Neural cell (in vitro differentiated cells): ENCODE measurements around the gene PACS2. TPM values are rescaled to one million over a fixed set of nuclear protein-coding genes. Genes with fewer than 3 reads are reported as not detected.

Source experiments
- H2AFZ ChIP-seq: fragments of 200-600, 300-800 bp; sonication (generic), shearing (Covaris generic); 2 replicates; pipeline ENCODE4 v1.6.0; 2014; ENCODE audit warnings: low read depth, mild to moderate bottlenecking, antibody characterized with exemption, low read length, moderate library complexity
- H3F3A ChIP-seq: fragments of 200-600 bp; shearing (Covaris generic); 2 replicates; pipeline ENCODE4 v1.6.1; 2016; ENCODE audit warnings: mild to moderate bottlenecking, moderate library complexity, mixed read lengths, antibody characterized with exemption, low read length; ENCODE audit not compliant: insufficient read depth, poor library complexity, severe bottlenecking
- H3K27ac ChIP-seq: fragments of 200-600, 300-800 bp; sonication (generic), shearing (Covaris generic); 2 replicates; pipeline ENCODE4 v1.5.1; 2014; ENCODE audit warnings: mild to moderate bottlenecking, low read length, moderate library complexity
- H3K27me3 ChIP-seq: fragments of 300-800, 200-600 bp; sonication (generic), shearing (Covaris generic); 2 replicates; pipeline ENCODE4 v1.6.0; 2014; ENCODE audit warnings: mild to moderate bottlenecking, low read depth, low read length, moderate library complexity; ENCODE audit not compliant: insufficient read depth
- H3K36me3 ChIP-seq: fragments of 300-800, 200-600 bp; sonication (generic), shearing (Covaris generic); 2 replicates; pipeline ENCODE4 v1.5.1; 2014; ENCODE audit warnings: mild to moderate bottlenecking, antibody characterized with exemption, low read length, moderate library complexity; ENCODE audit not compliant: insufficient read depth
- H3K4me2 ChIP-seq: fragments of 300-800, 200-600 bp; sonication (generic), shearing (Covaris generic); 2 replicates; pipeline ENCODE4 v1.6.0; 2014; ENCODE audit warnings: mild to moderate bottlenecking, low read length
- H3K4me3 ChIP-seq: fragments of 300-800, 200-600 bp; sonication (generic), shearing (Covaris generic); 2 replicates; pipeline ENCODE4 v1.5.1; 2014; ENCODE audit warnings: mild to moderate bottlenecking, low read length, moderate library complexity
- H3K79me2 ChIP-seq: fragments of 200-600 bp; shearing (Covaris generic); replicated peaks from 2 replicates; pipeline ENCODE4 v1.6.0; 2014; ENCODE audit warnings: mild to moderate bottlenecking, low read length, moderate library complexity; ENCODE audit not compliant: insufficient read depth
- H3K9ac ChIP-seq: fragments of 300-800, 200-600 bp; sonication (generic), shearing (Covaris generic); 2 replicates; pipeline ENCODE4 v1.6.1; 2016; ENCODE audit warnings: mild to moderate bottlenecking, low read length, mixed read lengths
- H3K9me2 ChIP-seq: fragments of 200-600 bp; shearing (Covaris generic); 2 replicates; pipeline ENCODE4 v1.6.1; 2016; ENCODE audit warnings: mild to moderate bottlenecking, low read length, mixed read lengths; ENCODE audit not compliant: insufficient read depth
- H3K9me3 ChIP-seq: fragments of 200-600, 300-800 bp; sonication (generic), shearing (Covaris generic); 2 replicates; pipeline ENCODE4 v1.6.1; 2016; ENCODE audit warnings: mild to moderate bottlenecking, mixed run types, low read length, moderate library complexity, mixed read lengths
- H4K20me1 ChIP-seq: fragments of 200-600 bp; shearing (Covaris generic); 2 replicates; pipeline ENCODE4 v1.6.1; 2016; ENCODE audit warnings: mild to moderate bottlenecking, mixed run types; ENCODE audit not compliant: insufficient read depth
- CTCF ChIP-seq: fragments of 450-650 bp; IDR thresholded peaks from 2 replicates; pipeline ENCODE4 v1.5.1; 2014; ENCODE audit warnings: antibody characterized with exemption, mild to moderate bottlenecking, moderate library complexity; ENCODE audit not compliant: poor library complexity, severe bottlenecking
- EP300 ChIP-seq: fragments of 450-650 bp; conservative IDR thresholded peaks from 2 replicates; pipeline ENCODE4 v1.6.1; 2014; ENCODE audit warnings: antibody characterized with exemption, mild to moderate bottlenecking, moderate library complexity; ENCODE audit not compliant: poor library complexity, severe bottlenecking
- EZH2 ChIP-seq: fragments of 200-600, 300-800 bp; shearing (Covaris generic), sonication (generic); IDR thresholded peaks from 2 replicates; pipeline ENCODE4 v1.6.1; 2014; ENCODE audit warnings: antibody characterized with exemption, low read length, borderline replicate concordance, mild to moderate bottlenecking; ENCODE audit not compliant: insufficient read depth, poor library complexity, severe bottlenecking
- MXI1 ChIP-seq: fragments of 450-650 bp; conservative IDR thresholded peaks from 2 replicates; pipeline ENCODE4 v1.6.1; 2014; ENCODE audit warnings: antibody characterized with exemption, mild to moderate bottlenecking; ENCODE audit not compliant: poor library complexity, severe bottlenecking
- POLR2AphosphoS5 ChIP-seq: IDR thresholded peaks from 2 replicates; pipeline ENCODE4 v1.6.1; 2012
- RAD21 ChIP-seq: fragments of 450-650 bp; conservative IDR thresholded peaks from 2 replicates; pipeline ENCODE4 v1.6.1; 2014; ENCODE audit warnings: antibody characterized with exemption, mild to moderate bottlenecking, moderate library complexity
- REST ChIP-seq: IDR thresholded peaks from 2 replicates; pipeline ENCODE4 v1.6.1; 2012; ENCODE audit warnings: borderline replicate concordance
- SMC3 ChIP-seq: fragments of 450-650 bp; conservative IDR thresholded peaks from 2 replicates; pipeline ENCODE4 v1.6.1; 2014; ENCODE audit warnings: antibody characterized with exemption, mild to moderate bottlenecking, moderate library complexity; ENCODE audit not compliant: poor library complexity
- TAF1 ChIP-seq: IDR thresholded peaks from 2 replicates; pipeline ENCODE4 v1.6.1; 2012; ENCODE audit warnings: low read depth
- polyA plus RNA-seq: library from polyadenylated mRNA; depleted of rRNA; stranded (reverse); fragments of >200 nt; gene quantifications from 2 replicates; pipeline ENCODE4 v1.2.3, GENCODE V29; 2014

The PACS2 gene
- polyA plus RNA-seq, 1 donor from 2014 or later, result 77.7 TPM

DNA sequence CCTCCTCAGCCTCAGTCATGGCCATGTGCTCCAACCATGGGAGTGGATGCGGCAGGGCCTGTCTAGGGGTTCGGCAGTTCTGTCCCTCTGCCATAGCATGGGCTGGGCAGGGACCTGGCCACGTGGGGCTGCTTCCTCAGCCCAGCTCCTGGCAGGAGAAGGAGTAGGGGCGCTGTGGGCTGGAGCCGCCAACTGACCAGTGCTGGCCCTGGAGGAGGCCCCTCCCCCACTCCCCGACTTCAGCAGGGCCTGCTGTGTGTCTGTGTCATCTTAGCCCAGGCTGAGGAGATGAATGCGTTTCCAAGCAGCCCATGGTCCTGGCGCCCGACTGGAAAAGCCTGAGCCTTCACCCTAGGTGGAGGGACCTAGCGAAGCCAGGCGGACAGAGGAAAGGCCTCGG lies 2.7 kb upstream of the PACS2 start:
- no peaks in the 10 kb centered on the region for H3K9me3 ChIP-seq
- peaks cover 16% of the 10 kb centered on the region for H3K79me2 ChIP-seq
- H2AFZ ChIP-seq, result no peak overlapping the region
- H4K20me1 ChIP-seq, result peaks cover 4% of the 10 kb centered on the region
- no peak overlapping the region for H3K4me2 ChIP-seq
- no peaks in the 10 kb centered on the region for H3K9me2 ChIP-seq
- TF ChIP-seq RAD21 (no peak), POLR2AphosphoS5 (no peak), MXI1 (no peak), EP300 (no peak), SMC3 (no peak), REST (no peak), TAF1 (no peak), CTCF (no peak), EZH2 (no peak)
- no peaks in the 10 kb centered on the region for H3F3A ChIP-seq
- no peaks in the 10 kb centered on the region for H3K27me3 ChIP-seq
- no peak overlapping the region for H3K4me3 ChIP-seq
- no peaks in the 10 kb centered on the region for H3K36me3 ChIP-seq
- no peak overlapping the region for H3K9ac ChIP-seq
- no peak overlapping the region for H3K27ac ChIP-seq

DNA sequence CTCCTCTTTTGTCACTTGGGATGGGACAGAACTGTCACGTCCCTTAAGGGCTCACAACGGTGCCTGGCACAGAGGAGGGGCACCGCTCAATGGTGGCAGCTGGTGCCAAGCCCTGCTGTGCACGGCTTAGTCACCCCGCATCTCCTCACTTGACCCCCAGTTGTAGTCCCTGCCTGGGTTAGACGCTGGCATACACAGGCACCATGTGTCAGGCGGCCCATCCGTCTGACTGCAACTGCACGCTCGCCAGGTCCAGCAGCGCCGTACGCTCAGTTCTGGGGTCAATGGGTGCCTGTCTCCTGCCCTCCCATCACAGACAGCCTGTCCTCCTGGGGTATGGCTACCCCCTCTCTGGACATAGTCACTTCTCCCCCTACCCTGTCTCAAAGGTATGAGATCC lies 1.6 kb upstream of the PACS2 start:
- Histone ChIP-seq H3K9me2 (no peaks in the 10 kb centered on the region), H3K9ac (peak overlapping the region; percentile 78), H3K9me3 (no peaks in the 10 kb centered on the region), H3K4me3 (no peak overlapping the region), H3K36me3 (no peaks in the 10 kb centered on the region), H3K27ac (no peak overlapping the region), H2AFZ (no peak overlapping the region), H3F3A (no peaks in the 10 kb centered on the region), H3K4me2 (no peak overlapping the region), H4K20me1 (peaks cover 4% of the 10 kb centered on the region), H3K27me3 (no peaks in the 10 kb centered on the region), H3K79me2 (peaks cover 26% of the 10 kb centered on the region)
- TF ChIP-seq EZH2 (no peak), REST (no peak), EP300 (no peak), SMC3 (no peak), TAF1 (no peak), POLR2AphosphoS5 (no peak), MXI1 (no peak), CTCF (no peak), RAD21 (no peak)
